GM08714 (cell line): ENCODE measurements around the gene LMO3.

Experiments used
- H3K4me3 ChIP-seq: fragments of 200-500 bp; sonication (Bioruptor generic); 2 replicates; pipeline ENCODE4 v1.5.1; 2014; ENCODE audit warnings: mild to moderate bottlenecking, low read length, inconsistent platforms
- ZNF274 ChIP-seq: IDR thresholded peaks from 2 replicates; pipeline ENCODE4 v1.6.1; 2012; ENCODE audit warnings: mild to moderate bottlenecking, low read depth, low read length

The LMO3 gene

DNA sequence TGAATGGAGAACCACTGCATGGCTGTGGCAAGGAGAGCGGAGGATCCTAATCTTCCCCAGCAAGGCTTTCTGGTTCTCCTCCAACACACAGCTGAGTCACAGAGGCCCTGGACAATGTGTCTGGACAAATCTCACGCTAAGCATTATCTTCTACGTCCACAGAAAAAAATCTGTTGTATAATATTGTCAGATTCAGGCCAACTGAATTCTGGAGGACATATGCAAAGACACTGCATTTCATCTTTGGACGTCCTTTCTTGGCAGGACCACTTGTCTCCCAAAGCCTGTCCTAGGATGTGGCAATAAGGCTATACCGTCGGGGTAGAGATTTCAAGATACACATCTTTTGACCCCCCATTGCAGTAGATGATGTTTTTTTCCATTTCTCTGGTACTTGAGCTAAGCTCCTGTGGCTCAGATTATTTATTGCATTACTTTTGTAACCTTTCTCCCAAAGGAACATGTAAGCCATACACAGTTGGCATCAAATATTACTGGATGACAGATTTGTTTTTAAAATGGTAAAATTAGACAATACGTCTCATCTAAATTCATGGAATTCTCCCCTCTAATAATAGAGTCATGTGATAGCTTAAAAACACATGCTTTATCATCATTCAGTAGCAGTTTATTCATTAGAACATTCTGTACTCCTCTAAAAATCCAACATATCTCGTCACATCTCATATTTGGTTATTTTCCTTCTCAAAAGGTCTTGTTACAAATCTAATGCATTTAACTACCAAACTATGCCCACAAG is 19.4 kb downstream of the LMO3 start:
- no peak for TF ChIP-seq ZNF274
- H3K4me3 ChIP-seq: no peak overlapping the region

DNA sequence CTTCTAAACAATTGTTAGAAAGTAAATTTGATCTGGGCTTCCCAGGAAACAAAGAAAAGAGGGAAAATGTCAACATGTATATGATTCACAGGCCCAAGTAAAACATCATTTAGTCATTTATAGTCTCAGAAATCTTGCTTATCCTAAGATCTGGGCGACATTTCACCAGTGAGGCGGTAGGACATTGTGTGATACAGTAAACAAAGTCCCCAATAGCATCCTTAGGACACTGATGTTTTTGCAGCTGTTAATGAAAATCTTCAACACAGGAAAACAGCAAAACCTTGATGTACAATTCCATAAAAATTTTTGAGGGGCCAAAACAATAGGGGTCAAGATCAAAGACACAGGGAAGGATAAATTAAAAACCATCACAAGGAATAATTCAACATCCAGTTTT is 20.2 kb downstream of the LMO3 start:
- no peak for TF ChIP-seq ZNF274
- no peak overlapping the region for H3K4me3 ChIP-seq

DNA sequence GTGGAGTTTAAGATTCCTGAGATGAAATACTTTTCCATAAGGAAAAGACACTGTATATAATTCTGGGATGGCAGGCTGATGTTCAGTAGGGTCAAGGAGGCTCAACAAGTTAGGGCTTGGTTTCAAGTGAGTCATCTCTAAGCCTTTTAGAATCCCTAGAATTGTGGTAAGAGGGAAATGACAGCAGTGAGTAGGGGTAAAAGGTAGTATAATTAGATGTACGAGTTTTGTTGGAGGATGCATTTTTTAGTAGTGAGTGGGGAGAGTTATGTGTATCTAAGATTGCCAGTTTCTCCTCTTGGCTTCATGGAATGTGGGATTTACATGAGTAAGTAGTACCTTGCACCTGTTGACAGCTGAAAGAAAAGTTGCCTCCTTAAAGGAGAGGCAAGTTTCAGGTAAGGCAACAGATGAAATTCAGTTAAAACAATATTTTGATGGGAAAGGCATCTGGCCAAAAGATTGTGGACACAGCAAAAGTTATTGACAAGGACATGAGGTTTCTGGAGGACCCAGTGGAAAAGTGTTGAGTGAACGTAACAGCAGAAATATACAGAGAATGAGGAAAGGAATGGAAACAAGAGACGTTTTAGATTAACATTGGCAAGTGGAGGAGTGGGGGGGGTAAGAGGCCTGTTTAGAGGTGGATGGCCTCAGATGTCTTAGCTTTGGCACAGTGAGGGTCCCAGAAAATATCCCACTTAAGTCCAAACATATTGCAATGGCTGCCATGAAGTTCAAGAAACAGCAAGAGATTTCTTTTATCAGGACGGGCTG is 21.8 kb downstream of the LMO3 start:
- no peak for TF ChIP-seq ZNF274

DNA sequence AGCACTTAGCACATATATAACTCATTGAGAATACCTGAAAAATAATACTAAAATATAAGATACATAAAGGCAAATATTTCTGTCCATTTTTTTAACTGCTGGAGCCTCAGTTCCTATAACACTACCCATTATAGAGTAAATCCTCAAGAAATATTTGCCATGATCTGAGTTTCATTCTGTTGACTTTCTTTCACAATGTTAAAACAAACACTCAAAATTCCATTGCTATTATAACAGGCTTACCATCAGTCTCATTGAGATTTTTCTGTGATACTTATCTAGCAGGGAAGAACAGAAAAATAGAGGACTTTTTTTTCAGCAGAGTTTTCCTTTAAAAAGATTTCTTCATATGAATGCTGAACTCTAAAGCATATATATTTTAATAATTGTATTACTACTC is 24.5 kb downstream of the LMO3 start:
- H3K4me3 ChIP-seq: no peak overlapping the region
- no peak for TF ChIP-seq ZNF274

More for the DNA sequence above, 21.8 kb downstream of the LMO3 start:
- H3K4me3 ChIP-seq: no peak overlapping the region

GRCh38 chr12:16579041-16579440 is 26.9 kb downstream of the LMO3 start:
- no peak overlapping the region for H3K4me3 ChIP-seq
- TF ChIP-seq ZNF274: no peak

DNA sequence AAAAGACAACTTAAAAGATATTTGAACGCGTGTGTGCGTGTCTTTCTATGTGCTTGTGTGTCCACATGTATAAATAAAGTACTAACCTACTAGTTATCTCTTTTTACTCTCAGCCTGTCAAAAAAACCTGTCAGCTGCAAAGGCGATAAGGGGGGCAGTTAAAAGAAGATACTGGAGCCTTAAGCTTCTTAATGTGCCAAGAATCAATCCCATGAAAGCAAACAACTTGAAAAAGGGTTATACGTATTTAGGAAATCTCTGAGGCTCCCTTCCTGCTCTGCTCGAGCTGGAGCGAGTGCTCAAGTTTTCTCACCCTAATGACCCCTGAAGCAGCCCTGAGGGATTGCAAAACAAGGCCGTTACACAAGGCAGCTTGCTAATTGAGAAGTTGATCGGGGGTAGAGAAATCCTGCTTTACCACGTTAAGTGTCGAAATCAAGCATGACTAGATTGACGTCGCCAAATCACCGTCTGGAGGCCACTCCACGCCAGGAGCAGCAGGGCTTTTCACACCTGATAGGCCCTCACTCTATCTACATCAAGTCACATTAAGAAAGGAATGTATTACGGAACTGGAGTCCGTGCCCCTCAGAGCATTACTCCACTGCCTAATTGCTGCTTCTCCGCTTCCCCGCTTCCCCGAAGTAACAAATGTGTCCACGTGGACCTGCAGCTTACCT is 32.4 kb downstream of the LMO3 start:
- TF ChIP-seq ZNF274: no peak

GRCh38 chr12:16568873-16569272 is 37.1 kb downstream of the LMO3 start:
- no peak for TF ChIP-seq ZNF274
- no peak overlapping the region for H3K4me3 ChIP-seq

More for the DNA sequence above, 32.4 kb downstream of the LMO3 start:
- H3K4me3 ChIP-seq: no peak overlapping the region

DNA sequence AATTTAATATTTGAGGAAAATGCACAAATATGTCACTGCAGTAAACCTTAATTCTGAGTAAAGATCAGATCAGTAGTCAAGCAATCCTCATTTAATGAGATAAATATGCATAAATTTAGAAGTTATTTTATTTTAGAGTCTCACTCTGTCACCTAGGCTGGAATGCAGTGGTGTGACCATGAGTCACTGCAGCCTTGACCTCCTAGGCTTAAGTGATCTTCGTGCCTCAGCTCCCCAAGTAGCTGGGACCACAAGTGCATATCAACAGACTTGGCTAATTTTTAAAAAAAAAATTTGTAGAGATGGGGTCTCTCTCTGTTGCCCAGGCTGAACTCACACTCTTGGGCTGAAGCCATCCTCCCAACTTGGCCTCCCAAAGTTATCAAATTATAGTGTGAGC is 41.3 kb downstream of the LMO3 start:
- TF ChIP-seq ZNF274: no peak
- H3K4me3 ChIP-seq: no peak overlapping the region

- TF ChIP-seq ZNF274: no peak
- no peak overlapping the region for H3K4me3 ChIP-seq
These were observed 42.5 kb downstream of the LMO3 start for GRCh38 chr12:16563504-16563903.

DNA sequence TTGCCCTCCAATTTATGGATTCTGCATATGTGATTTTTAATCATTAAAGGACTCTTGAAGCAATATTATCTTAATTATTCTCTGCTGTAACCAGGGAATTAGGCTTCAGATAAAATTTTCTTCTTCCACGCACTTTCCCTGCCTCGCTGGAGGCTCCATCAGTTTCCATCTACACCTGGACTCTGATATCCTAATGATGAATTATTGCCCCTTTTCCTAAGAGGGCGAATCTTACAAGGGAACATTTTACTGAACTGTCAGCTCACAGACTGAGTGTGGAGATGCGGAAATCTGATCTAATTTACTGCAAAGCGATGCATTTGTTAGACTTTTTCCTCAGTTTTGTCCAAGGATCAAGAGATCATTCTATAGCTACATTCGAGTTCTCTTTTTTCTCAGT is 43.0 kb downstream of the LMO3 start:
- H3K4me3 ChIP-seq: no peak overlapping the region
- TF ChIP-seq ZNF274: no peak

DNA sequence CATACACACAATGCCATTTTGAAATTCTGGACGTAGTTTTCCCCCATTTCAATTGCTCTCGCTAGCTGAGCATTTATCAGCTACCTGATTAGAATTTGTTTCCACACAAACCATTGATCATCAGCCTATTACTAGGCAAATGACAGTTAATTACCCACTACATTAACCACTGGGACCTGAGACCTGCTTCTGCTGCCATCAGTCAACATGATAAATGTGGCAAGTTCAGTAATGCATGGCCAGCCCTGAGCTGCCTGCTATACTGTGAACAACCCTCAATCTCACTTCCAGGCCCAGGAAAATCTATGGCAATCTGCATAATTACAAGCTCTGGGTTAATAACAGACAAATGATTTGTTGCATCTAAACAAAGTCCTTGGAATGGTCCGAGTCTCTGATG is 43.5 kb downstream of the LMO3 start:
- no peak for TF ChIP-seq ZNF274
- H3K4me3 ChIP-seq: no peak overlapping the region

DNA sequence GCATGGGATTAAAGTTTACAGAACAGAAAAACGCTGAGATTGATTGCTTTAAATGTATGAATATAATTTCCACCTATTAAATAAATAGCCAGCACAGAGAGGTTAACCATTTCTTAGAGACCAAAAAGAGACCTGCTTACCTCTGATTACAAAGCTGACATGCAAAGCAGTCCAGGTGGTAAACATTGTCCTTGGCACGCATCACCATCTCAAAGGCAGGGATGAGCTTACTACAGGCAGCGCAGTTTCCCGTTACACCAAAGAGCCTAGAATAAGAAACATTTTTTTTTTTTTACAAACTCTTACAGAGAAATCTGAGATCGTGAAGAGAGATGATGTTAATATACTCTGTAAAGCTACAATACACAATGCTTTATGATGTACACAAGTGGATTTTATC is 45.7 kb downstream of the LMO3 start:
- no peak for TF ChIP-seq ZNF274
- no peak overlapping the region for H3K4me3 ChIP-seq

GRCh38 chr12:16555630-16556029 is 50.3 kb downstream of the LMO3 start:
- TF ChIP-seq ZNF274: no peak

GRCh38 chr12:16553457-16553856 is 52.5 kb downstream of the LMO3 start:
- no peak for TF ChIP-seq ZNF274
- H3K4me3 ChIP-seq: no peak overlapping the region

More at GRCh38 chr12:16555630-16556029, 50.3 kb downstream of the LMO3 start:
- no peak overlapping the region for H3K4me3 ChIP-seq

DNA sequence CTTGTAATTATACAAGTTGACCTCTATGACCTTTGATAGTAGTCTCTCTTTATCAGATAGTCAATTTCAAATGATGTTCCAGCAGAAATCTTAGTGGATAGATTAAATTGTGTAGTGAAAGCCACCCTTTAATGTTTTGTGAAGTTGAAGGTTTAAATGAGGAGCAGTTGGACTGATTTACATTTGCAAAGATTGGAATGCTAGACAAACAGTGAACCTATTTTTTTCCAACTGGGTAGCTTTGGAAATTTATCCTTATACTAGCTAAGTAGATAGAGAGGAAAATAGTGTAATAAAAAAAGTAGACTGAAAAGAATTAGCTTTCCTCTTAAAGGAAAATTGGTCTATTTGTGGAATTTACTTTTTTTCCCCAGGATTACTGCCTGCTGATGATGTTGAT is 53.7 kb downstream of the LMO3 start:
- H3K4me3 ChIP-seq: no peak overlapping the region
- TF ChIP-seq ZNF274: no peak
